ENCODE data around the gene FAM107A. TPM values are rescaled to one million over a fixed set of nuclear protein-coding genes. Genes with fewer than 3 reads are reported as not detected.

The FAM107A gene
- total and polyA plus RNA-seq, 8 donors = 4.7 to 55.4 (median 19.9) TPM

DNA sequence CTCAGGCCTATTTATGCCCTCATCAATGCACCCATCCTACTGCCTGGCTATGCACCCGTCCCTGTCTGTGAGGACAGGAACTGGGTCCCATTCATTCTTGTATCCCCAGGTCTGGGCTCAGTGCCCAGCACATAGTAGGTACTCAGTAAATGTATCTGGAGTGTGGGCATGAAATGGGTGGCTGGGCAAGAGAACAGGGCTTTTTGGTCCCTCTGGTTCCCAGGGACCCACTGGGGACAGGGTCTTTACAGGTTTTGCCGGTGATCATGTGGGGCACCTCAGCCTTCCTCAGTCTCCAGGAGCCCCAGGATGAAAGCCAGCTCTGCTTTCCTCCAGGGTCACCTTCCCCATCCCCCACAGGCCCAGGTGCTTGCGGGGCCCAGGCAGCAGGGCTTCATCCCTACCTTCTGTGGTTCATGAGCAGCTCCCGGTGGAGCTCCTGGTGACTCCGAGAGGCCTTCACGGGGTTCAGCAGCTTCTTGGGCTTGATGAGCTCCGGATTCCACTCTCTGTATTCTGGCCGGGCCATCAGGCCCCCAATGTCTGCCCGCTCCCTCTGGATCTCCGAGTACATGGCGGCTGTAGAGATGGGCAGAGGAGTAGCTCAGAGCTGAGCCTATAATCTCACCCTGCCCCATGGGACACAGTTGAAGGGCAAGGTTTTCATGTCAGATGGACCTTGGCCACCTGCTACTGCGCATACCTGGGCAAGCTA is 7.7 kb downstream of the FAM107A start:
- Histone ChIP-seq H3K4me1 (peaks cover 0 to 16% (median 8%) of the 10 kb centered on the region in 4 donors), H3K36me3 (peaks cover 0 to 23% (median 15%) of the 10 kb centered on the region in 4 donors), H3K4me3 (no peak overlapping the region), H3K27me3 (no peaks in the 10 kb centered on the region), H3K27ac (no peak overlapping the region), H3K9me3 (no peaks in the 10 kb centered on the region)
- intact Hi-C loops (cut with DNase I; ENCODE audit: low total_unique reads) = loop anchor here (5.0 kb wide), 1 partner anchor 58 kb away; no protein-coding TSS in a partner anchor
- TF ChIP-seq POLR2A (IDR thresholded peaks at IDR 0.05) (no peak), EP300 (IDR thresholded peaks at IDR 0.05) (no peak), POLR2AphosphoS5 (IDR thresholded peaks at IDR 0.05) (no peak)
- TF ChIP-seq, protein P1, sequence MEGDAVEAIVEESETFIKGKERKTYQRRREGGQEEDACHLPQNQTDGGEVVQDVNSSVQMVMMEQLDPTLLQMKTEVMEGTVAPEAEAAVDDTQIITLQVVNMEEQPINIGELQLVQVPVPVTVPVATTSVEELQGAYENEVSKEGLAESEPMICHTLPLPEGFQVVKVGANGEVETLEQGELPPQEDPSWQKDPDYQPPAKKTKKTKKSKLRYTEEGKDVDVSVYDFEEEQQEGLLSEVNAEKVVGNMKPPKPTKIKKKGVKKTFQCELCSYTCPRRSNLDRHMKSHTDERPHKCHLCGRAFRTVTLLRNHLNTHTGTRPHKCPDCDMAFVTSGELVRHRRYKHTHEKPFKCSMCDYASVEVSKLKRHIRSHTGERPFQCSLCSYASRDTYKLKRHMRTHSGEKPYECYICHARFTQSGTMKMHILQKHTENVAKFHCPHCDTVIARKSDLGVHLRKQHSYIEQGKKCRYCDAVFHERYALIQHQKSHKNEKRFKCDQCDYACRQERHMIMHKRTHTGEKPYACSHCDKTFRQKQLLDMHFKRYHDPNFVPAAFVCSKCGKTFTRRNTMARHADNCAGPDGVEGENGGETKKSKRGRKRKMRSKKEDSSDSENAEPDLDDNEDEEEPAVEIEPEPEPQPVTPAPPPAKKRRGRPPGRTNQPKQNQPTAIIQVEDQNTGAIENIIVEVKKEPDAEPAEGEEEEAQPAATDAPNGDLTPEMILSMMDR (IDR thresholded peaks at IDR 0.05) = no peak
- no peak for DNase-seq
- WGBS, 5 donors = 88 to 96% (median 93%) methylated on average over 8 to 12 of the region's 12 CpGs

DNA sequence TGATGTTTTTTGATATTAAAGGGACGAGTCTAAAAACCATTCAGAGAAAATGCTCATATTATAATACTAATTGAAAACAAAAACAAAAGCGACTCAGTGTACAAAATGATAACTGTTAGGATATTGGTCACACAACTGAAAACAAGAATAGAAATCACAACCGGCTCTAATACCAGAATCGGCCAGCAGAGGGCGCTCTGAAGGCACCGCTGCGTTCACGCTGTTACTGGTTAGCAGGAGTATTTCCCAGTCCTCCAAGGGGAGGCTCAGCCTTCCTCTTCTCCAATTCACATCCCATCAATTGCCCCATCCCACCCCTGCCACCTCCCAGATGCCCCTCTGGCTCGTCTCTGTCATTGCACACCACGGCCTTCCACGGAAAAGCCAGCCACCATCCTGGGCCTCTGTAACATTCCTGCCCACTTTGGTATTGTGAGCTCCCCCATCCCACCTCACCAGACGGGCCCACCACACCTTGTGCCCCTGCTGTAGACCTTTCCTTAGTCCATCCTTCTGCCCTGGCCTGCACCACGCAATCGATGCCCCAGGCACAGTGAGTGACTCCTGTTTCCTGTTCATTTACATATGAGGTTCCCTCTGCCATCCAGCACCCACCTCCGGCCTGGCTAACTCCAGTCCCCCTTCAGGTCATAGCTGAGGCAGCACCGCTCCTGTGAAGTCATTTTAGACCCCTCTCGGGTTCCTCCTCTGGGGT is 8.5 kb downstream of the FAM107A start:
- intact Hi-C loops (cut with DNase I; ENCODE audit: low total_unique reads) = no loop called here
- 29 to 32% (median 31%) methylated on average over 17 of the region's 17 CpGs for WGBS, 5 donors
- H3K4me1 ChIP-seq = peaks cover 0 to 11% (median 2%) of the 10 kb centered on the region in 4 donors

DNA sequence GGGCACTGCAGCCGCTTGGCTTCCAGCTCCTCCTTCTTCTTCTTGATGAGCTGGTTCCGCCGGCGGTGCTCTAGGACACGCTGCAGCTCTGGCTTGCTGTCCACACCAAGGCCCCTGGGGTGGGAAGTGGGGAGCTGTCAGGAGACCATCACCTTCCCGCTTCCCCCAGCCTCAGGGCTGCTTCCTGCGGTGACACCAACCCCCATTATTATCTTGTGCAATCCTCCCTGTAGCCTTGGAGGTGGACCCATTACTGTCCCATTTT is 10.0 kb downstream of the FAM107A start:
- H3K27ac ChIP-seq = no peak overlapping the region
- H3K36me3 ChIP-seq = peaks cover 0 to 43% (median 18%) of the 10 kb centered on the region in 4 donors
- TF ChIP-seq POLR2AphosphoS5 (IDR thresholded peaks at IDR 0.05) = no peak
- TF ChIP-seq EP300 (IDR thresholded peaks at IDR 0.05) = no peak
- TF ChIP-seq, protein P1 (IDR thresholded peaks at IDR 0.05) = no peak
- no peak for TF ChIP-seq POLR2A (IDR thresholded peaks at IDR 0.05)
- WGBS, 5 donors = 88 to 94% (median 91%) methylated on average over 7 of the region's 7 CpGs
- peaks cover 0 to 4% (median 0%) of the 10 kb centered on the region in 4 donors for H3K4me1 ChIP-seq
- H3K4me3 ChIP-seq = no peak overlapping the region
- H3K9me3 ChIP-seq = no peaks in the 10 kb centered on the region
- DNase-seq = no peak
- intact Hi-C loops (cut with DNase I; ENCODE audit: low total_unique reads) = no loop called here
- H3K27me3 ChIP-seq = no peaks in the 10 kb centered on the region

More for the DNA sequence above, 8.5 kb downstream of the FAM107A start:
- H3K36me3 ChIP-seq = peaks cover 0 to 30% (median 18%) of the 10 kb centered on the region in 4 donors
- no peak overlapping the region for H3K27ac ChIP-seq
- TF ChIP-seq EP300 (IDR thresholded peaks at IDR 0.05) (no peak), POLR2A (IDR thresholded peaks at IDR 0.05) (no peak), POLR2AphosphoS5 (IDR thresholded peaks at IDR 0.05) (peak in 1 of 3 donors; percentile 29)
- TF ChIP-seq, protein P1 (IDR thresholded peaks at IDR 0.05) = peak in 6 of 7 experiments; percentile 31 to 94 (median 91)
- H3K4me3 ChIP-seq = no peak overlapping the region
- no peaks in the 10 kb centered on the region for H3K27me3 ChIP-seq
- DNase-seq = peak; percentile 83 to 88
- no peaks in the 10 kb centered on the region for H3K9me3 ChIP-seq

DNA sequence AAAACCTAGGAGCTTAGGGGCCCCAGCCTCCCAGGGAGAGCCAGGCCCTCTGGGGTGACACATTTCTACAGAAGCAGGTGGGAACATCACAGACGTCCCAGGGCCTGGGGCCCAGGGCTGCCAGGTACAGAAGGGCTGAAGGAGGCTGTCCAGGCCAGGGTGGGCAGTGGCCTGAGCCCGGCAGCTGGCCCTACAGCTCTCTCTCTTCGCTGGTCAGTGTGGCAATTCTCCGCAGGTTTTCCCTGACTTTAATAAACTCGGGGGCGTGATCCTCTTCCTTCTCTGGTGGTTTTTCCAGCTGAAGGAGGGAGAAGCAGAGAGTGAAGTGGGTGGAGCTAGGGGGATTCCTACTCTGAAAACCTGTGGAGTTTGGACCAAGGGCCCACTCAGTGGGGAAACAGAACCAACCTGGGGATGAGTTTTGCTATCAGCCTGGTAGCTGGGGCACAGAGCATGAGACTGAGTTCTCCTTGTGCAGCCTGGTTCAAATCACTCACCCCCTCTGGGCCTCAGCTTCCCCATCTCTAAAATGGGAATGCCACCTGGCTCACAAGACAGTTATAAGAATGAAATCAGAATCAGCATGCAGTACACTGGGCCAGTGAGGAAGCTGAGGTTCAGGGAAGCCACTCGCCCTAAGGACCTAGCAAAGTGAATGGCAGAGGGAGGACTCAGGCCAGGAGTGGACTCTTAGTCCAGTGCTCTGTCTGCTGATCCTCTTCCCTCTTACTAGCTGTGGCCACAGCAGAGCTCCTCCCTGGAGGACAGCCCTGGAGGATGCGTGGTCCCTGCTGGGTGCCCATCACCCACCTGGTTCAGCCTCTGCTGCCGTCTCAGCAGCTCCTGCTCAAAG is 10.6 kb downstream of the FAM107A start:
- Histone ChIP-seq H3K9me3 (no peaks in the 10 kb centered on the region), H3K4me3 (no peak overlapping the region), H3K4me1 (peaks cover 0 to 4% (median 0%) of the 10 kb centered on the region in 4 donors), H3K36me3 (peaks cover 0 to 43% (median 18%) of the 10 kb centered on the region in 4 donors), H3K27me3 (no peaks in the 10 kb centered on the region), H3K27ac (no peak overlapping the region)
- WGBS, 5 donors = 79 to 86% (median 86%) methylated on average over 8 to 9 of the region's 9 CpGs
- no peak for DNase-seq
- intact Hi-C loops (cut with DNase I; ENCODE audit: low total_unique reads) = no loop called here
- TF ChIP-seq, protein P1 (IDR thresholded peaks at IDR 0.05) = no peak
- TF ChIP-seq EP300 (IDR thresholded peaks at IDR 0.05) = no peak
- TF ChIP-seq POLR2A (IDR thresholded peaks at IDR 0.05) = no peak
- TF ChIP-seq POLR2AphosphoS5 (IDR thresholded peaks at IDR 0.05) = no peak

All from stomach (tissue), 9 donors.